NCI-H146 (cell line): Measurements from ENCODE around the gene PPP1R37.

Experiments
- DNase-seq: peaks from one replicate; lab custom pipeline; 2025; lab: John Stamatoyannopoulos, UW

PPP1R37 gene

DNA sequence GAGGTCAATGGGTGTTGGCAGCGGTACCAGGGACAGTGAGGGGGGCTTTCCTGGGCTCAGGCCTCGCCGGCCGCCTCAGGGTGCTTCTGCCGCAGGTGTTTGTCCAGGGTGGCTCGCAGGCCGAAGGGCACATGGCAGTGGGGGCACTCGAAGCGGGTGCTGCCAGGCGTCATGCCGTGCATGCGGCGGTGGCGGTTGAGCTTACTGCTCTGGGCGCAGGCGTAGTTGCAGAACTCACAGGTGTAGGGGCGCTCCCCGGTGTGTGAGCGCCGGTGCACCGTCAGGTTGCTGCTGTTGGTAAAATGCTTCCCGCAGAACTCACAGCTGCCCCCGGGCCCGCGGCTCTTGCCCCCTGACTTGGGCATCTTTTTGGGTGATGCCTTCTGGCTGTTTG lies 21.4 kb upstream of the PPP1R37 start:
- no peak for DNase-seq

DNA sequence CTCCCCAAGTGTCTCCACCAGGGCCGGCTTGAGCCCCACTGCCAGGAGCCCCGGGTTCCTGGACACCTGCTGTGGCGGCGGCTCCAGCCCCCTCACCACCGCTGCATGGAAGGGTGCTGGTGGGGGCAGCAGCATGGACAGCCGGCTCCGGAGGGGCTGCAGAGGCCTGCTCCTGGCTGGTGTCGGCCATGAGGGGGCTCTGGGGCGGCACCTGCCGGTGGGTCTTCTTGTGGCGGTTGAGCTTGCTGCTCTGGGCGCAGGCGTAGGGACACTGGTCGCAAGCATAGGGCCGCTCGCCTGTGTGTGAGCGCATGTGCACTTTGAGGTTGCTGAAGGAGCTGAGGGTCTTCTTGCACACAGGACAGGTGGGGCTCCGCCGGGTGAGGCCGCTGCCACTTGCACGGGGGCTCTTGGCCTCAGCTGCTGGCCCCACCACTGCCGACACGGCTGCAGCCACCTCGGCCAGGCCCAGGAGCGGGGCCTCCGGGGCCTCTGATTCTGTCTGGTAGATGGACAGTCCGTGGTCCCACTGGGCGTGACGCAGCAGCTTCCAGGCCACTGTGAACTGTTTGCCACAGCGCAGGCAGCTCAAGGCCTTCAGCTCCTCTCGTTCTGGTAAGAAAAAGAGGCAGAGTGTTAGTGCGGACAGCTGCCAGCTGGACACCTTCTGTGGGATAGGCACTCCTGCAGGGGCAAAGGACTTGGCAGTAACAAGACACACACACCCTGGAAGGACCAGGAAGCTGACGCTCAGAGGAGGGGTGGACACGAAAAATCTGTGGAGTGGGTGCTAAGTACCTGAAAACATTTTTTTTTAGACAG lies 20.8 kb upstream of the PPP1R37 start:
- DNase-seq, result no peak

DNA sequence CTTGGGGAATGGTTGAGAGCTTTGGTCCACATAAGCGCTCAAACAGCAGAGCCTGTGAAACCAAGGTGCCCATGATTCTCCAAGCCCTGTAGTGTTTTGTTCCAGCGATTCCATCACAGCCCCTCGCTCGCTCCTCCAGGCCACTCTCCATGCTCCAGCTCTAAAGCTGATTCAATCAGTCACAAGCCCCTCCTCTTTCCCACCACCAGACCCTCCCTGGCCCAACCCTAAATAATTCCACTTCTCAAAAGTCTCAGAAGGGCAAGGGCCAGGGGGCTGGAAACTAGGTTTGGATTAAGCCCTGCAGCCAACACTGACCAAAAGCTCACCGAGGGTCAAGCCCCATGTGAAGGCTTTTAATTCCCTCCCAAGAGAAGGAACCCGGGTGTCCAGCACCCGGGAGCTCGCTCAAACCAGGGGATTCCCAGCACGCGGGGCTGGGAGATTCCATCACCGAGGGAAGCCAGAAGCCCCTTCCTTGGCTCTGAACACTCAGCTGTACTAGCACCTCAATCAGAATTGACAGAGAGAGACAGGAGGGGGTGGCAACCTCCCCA lies 18.2 kb upstream of the PPP1R37 start:
- no peak for DNase-seq

DNA sequence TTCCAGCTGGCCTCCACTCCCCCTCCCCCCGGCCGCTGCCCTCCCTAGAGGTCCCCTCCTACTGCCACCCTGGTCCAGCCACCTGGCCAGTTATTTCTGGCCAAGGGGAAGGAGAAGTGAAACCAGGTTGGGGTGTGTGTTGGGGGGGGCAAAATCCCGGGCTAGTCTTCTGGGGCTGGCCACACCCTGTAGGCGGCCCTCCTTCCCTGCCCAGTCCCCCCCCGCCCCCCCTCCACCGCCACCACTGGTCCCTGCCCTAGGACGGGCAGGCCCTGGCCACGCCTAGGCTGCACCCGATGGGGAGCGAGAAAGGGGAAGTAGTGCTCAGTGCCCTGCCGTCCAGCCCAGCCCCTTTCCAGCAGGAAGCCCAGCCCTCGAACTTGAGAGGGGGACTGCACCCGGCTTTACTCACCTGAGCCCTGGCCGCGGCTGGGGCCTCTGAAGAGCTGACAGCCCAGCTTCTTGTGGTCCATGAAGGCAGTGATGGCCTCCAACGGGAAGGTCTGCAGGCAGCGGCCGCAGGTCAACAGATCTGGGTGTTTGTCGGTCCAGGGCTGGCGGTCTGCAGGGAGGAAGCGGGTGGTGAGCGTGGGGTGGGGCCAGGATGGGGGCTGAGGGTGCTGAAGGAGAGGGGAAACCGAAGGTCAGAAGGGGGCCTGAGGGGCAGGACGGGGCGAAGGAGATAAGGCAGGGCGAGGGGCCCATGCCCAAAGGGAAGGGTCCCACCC lies 17.5 kb upstream of the PPP1R37 start:
- DNase-seq, result peak; percentile 77

DNA sequence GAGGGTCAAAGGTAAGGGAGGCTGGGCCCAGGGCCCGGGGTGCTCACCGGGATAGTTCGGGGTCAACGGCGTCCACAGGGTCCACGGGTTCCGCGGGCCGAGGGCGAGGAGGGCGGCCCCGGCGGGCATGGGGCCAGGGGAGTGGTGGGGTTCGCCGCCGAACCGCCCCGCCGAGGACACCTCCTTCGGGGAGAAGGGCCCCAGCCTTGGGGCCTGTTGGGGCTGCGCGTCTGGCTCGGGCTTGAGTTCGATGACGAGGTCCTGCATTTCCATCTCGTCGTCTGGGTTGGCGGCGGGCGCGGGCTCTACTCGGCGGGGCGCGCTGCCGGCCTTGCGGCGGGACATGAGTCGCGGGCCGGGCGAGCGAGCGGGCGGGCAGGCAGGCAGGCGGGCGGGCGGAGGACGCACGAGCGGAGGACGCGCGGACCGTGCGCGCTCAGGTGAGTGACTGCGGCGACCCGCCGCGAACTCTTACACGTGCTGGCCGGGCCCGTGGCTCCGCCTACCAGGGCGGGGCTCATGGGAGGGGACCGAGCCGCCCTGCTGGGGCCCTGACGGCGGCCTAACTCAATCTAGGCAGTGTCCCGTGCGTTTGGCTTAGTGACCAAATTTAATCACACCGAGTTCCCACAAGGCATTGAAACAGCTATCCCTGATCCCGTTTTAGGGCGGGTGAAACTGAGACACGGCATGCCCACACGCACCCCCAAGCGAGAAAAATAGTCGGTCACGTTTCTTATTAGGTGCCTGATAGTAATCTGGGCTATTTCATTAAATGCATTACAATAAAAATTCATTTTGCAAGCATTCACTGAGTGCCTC lies 16.7 kb upstream of the PPP1R37 start, which contains the start of gene ZNF296:
Gene ZNF296, minus strand, starts transcription at position 450 of the 822 bp plus-strand sequence. Its CDS starts 105 bp downstream, at position 345.
- peak; percentile 91 for DNase-seq

DNA sequence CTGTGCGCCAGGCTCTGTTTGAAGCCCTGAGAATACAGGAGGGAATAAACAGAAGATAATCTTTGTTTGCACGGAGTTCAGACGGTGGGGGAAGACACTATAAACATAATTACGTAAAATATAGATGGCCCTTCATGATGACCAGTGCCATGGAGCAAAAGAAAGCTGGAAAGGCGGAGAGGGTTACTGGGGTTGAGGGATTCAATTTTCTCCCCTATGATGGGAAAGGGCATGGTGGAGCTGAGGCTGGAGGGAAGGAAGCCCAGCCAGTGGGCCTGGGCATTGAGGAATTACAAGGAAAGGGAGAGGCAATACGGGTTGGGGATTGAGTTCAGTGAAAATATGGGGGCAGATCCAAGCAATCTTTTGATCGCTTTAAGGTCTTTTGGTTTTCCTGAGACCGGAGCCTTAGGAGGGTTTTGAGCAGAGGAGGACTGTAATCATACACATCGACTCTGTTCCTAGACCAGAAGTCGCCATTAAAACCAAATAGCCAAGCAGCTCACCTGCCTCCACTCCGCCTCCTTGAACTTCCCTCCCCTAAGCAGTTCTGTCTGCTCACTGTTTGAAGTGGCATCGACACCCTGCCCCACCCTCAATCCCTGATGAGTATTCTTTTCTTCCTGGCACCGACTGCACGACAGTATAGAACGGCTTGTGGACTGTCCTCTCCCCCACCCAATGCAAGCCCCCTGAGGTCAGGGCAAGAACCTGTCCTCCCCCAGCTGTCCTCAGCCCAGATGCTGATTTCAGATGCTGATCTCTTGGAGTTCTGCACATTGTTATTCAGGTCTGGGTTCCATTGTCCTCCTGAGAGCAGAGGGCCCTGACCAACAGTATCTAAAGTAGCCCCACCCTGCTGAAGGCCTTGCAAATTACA lies 15.9 kb upstream of the PPP1R37 start:
- DNase-seq, result no peak

DNA sequence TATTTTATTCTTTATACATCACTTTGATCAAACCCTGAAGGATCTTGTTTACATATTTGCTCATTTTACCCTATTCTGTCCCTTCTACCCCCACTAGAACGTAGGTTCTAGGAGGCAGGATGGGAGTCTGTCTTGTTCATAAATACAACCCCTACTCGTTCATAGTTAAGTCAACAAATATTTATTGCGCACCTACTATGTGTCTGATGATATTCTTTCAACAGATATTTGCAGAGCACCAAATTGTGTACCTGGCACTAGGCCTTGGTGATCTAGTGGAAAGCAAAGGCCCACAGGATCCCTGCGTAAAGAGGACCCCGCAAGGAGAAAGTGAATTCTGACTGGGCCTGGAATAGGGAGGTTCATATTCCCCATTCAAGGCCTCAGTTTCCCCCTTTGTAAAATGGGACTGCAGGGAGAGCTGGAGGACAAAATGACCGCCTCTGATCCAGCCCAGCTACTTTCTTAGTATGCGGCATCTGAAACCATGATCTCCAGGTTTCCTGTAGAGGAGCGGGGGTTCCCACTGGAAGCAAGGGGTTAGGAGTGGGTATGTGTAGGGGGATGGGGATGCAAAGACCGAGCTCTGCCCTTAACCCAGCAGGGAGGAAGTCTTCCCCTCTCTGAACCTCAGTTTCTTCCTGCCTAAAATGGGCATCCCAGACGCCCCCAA lies 14.5 kb upstream of the PPP1R37 start:
- DNase-seq, result no peak

DNA sequence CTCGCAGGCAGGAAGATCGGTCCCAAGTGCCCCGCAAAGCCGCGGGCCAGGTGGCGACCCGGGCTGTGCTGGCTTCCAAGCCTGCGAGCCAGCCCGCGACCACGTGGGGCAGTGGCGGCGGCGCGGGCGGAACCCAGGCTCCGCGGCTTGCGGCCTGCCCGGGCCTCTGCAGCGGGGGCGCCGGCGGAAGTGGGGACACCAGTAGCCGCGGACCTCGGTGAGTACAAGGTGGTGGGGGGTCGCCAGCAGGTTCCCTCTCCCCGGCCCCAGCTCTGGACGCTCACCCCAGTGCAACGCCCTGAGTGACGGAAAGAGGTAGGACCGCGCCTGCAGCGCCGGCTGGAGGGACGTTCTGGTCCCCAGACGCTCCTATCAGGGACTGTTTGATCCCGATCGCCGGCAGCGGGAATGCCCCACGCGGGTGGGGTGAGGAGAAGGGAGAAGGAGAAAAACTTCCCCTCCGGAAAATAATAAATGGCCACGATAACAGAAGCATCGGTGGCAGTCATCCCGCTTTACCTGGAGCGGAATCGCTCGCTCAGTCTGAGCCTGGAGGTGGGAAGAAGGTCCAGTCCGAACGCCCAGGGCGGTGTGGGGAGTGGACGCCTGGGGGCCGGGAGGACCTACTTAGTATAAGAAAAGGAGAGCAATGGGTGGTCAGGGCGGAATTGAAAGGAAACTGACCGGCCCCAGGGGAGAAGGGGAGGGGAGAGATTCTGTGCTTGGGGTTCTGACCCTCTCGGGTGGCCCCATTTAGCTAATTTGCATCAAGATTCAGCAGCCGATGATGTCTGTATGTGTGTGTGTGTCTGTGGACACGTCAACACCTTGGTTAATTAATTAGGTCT lies 13.7 kb upstream of the PPP1R37 start, which contains the start of gene GEMIN7:
Gene GEMIN7, plus strand, starts transcription at position 198 of the 848 bp plus-strand sequence. CDS start 10,855 bp downstream, outside the sequence.
- peak; percentile 95 for DNase-seq

DNA sequence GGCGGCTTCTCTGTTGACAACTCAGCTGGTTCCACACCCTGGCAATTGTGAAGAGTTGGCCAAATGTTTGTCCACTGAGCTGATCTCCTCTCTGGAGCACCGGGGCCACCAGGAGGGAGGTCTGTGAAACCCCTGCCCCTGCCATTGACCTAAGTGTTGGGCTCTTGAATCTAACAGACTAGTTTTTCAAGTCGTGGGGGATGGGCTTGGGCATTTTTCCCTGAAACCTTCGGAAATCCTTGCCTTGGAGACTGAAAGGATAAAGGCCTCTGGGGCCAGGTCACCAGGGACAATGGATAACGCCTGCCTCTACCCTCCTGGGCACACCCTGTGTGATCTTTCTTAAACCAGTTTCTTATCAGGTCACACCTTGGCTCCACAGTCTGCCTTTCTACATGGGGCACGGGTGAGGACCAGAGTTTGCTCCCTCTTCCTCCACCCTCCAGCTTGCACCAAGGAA lies 13.0 kb upstream of the PPP1R37 start:
- no peak for DNase-seq

DNA sequence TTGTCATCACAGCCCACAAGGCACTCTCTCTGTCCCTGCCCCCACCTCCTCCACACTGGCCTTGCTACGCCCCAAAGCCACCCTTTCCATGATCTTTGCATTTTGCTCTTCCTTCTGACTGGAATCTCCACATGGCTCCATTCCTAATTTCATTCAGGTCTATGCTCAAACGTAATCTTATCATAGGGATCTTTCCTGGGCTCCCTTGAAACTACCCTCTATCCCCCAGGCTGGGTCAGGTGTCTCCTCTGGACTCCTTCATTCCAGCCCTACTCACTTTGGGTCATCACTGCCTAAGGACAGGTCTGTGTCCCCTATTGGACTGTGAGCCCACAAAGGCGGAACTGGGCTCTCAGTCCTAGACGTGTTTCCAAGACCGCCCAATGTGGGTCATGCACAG lies 10.8 kb upstream of the PPP1R37 start:
- no peak for DNase-seq

DNA sequence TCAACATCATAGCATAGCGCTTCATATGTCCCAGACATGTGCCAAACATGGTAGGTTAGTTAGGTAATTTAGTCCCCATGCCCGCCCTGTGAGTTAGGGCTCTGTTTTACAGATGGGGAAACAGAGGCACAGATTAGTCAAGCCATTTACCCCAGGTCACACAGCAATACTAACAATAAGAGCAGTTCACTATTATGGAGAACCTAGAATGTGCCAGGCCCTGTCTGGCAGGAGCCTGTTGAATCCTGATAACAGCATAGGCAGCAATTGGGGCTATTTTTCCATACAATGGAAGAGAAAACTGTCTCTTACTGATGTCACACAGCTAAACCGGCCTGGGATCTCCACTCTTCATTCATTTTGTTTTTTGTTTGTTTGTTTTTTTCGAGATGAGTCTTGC lies 6.5 kb upstream of the PPP1R37 start:
- DNase-seq, result no peak

DNA sequence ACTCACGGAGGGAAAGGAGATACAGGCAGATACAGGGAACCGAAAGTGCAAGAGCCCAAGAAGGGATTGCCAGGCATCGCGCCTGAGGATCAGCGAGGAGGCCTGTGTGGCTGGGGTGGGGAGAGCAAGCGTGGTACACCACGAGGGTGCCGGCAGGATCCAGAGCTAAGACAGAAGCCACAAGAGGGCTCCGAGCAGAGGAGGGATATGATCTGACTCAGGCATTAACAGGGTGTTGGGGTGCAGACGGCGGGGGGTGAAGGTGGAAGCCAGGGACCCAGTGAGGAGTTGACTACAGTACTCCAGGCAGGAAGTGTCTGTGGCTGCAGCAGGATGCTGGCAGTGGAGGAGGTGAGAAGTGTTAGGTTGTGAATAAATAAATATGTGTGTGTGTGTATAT lies 5.4 kb upstream of the PPP1R37 start:
- no peak for DNase-seq

DNA sequence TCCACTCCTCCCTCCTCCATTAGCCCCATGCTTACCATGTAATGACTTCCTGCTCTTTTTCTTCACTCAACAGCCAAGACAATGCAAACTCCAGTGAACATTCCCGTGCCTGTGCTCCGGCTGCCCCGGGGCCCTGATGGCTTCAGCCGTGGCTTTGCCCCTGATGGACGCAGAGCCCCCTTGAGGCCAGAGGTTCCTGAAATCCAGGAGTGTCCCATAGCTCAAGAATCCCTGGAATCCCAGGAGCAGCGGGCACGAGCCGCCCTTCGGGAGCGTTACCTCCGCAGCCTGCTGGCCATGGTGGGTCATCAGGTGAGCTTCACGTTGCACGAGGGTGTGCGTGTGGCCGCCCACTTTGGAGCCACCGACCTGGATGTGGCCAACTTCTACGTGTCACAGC lies 2.9 kb upstream of the PPP1R37 start:
- no peak for DNase-seq

DNA sequence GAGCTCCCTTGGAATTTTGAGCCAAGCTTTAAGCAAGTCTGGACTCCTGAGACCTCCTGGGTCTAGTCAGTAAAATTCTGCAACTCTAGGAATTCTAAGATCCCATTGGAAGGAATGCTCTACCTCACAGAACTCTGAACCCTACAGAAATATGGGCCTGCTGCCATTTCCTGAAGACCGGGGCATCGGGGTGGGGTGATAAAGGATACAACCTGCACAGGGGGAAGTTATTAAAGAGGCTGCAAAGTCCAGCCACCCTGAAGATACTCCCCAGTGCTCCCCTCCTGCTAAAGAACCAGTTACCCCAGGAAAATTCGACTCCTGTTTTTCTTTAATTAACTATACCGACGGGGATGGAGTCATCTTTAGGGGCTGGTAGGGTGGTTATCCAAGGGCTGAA lies 2.4 kb upstream of the PPP1R37 start:
- DNase-seq, result no peak

DNA sequence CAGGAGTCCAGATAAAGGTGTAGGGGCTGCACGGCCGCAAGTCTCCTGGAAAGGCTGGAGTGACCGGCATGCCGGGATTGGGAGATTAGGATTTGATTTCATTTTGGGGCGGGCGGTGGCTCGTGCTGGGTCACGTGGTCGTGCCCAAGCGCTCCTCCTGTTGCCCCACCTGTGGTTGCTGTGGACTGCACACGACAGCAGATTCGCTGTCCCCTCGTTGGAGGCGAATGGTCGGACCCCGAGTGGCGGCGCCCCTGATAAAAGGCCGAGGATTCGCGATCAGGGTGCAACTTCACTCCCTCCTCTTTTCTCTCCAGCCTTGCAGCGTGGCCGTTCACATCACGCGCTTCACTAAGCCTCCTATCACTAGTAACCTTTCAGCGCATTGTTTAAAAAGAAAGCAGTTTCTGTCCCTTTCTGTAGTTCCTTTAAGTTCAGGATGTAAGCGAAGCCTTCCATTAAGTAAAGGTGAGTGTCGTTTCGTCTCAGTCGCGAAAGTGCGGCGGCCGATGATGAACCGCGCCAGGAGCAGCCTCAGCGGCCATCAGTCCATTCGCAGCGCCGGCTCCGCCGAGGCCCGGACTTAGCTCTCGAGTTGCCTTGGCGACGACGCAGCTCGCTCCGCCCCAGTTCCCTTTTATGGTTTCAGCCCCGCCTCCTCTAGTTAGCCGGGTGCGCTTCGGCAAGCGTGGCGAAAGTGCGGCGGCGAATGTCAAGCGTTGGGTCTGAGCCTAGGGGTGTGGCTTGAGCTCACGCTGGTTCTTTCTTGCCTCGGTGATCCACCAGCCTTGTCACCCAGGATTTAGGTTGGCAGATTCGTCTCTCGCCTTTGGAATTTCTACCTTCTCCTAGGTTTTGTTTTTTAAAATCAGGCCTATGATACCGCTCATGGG lies 1.7 kb upstream of the PPP1R37 start:
- DNase-seq, result peak; percentile 99

DNA sequence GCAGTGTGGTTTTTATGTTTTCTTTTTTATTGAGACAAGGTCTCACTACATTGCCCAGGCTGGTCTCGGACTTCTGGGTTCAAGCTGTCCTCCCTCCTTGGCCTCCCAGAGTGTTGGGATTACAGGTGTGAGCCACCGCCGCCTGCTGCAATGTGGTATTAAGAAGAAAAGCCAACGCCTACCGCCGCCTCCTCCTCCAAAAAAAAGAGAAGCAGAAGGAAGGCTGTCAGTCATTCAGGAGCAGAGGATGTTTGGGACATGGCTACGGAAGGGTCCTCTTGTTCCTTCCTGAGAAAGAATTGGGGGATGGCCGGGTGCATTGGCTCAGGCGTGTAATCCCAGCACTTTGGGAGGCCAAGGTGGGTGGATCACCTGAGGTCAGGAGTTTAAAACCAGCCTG lies 1.2 kb downstream of the PPP1R37 start:
- no peak for DNase-seq

DNA sequence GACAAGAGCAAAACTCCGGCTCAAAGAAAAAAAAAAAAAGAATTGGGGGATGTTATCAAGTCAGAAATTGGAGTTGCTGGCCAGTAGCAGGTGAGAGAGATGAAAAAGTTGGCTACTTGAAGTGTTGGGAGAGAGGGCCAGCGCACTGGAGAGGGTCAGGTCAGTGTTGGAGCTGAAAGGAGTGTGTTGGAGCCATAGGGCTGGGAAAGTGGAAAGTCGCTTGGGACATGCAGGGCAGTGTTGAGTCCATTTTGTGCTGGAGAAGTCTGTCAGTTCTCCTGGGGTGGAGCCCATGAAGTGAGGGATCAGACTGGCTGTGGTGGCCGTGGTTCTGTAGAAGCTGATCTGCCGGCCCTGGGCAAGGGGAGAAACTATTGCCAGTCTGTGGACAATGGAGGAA lies 1.7 kb downstream of the PPP1R37 start:
- no peak for DNase-seq
